HG03039 (cell line): ENCODE data around the gene LLGL2.
"Not testable (repeated sequence)": the region's sequence is repeated elsewhere in the genome, so short reads cannot be mapped to it uniquely, and the experiment has no call there.

Experiments
- ATAC-seq: cut with Tn5 transposase; IDR thresholded peaks from one replicate; pipeline ENCODE4 v1.9.1; 2021; ENCODE audit warnings: mild to moderate bottlenecking, moderate library complexity; ENCODE audit not compliant: unreplicated experiment

Gene LLGL2

GRCh38 chr17:75589919-75590303 lies 64.4 kb downstream of the LLGL2 start:
- no peak for ATAC-seq

GRCh38 chr17:75590314-75590761 lies 64.8 kb downstream of the LLGL2 start:
- ATAC-seq = no peak

GRCh38 chr17:75590849-75591721 lies 65.6 kb downstream of the LLGL2 start:
- no peak for ATAC-seq

GRCh38 chr17:75591722-75592302 lies 66.3 kb downstream of the LLGL2 start:
- no peak for ATAC-seq

- no peak for ATAC-seq
Observed at GRCh38 chr17:75592348-75593020, 67.0 kb downstream of the LLGL2 start.

- ATAC-seq = not testable (repeated sequence)
Observed at GRCh38 chr17:75593430-75593829, 67.9 kb downstream of the LLGL2 start.

- no peak for ATAC-seq
Observed at GRCh38 chr17:75594499-75595283, 69.2 kb downstream of the LLGL2 start.

- ATAC-seq = no peak
Observed at GRCh38 chr17:75595284-75595919, 69.9 kb downstream of the LLGL2 start.

- ATAC-seq = no peak
Observed at GRCh38 chr17:75595920-75596313, 70.4 kb downstream of the LLGL2 start.

- no peak for ATAC-seq
Observed at GRCh38 chr17:75596320-75597087, 71.0 kb downstream of the LLGL2 start.

GRCh38 chr17:75601057-75601987 lies 75.8 kb downstream of the LLGL2 start:
- no peak for ATAC-seq

- ATAC-seq = no peak
Observed at GRCh38 chr17:75602644-75603043, 77.1 kb downstream of the LLGL2 start.

GRCh38 chr17:75603123-75603522 lies 77.6 kb downstream of the LLGL2 start:
- no peak for ATAC-seq

- no peak for ATAC-seq
Observed at GRCh38 chr17:75604034-75604695, 78.7 kb downstream of the LLGL2 start.

- no peak for ATAC-seq
Observed at GRCh38 chr17:75605790-75606189, 80.3 kb downstream of the LLGL2 start.

GRCh38 chr17:75607086-75607485 lies 81.6 kb downstream of the LLGL2 start:
- ATAC-seq = no peak

- no peak for ATAC-seq
Observed at GRCh38 chr17:75610103-75610984, 84.8 kb downstream of the LLGL2 start.
